WERI-Rb-1 (cell line): ENCODE results near the gene LOXL3.

Experiments
- DNase-seq: peaks from one replicate; pipeline ENCODE4 v3.0.0-alpha.2; 2020
- H3K27ac ChIP-seq: fragments of 250-450 bp; sonication (Bioruptor Pico); 2 replicates; pipeline ENCODE4 v1.5.1; 2020; ENCODE audit warnings: mild to moderate bottlenecking, moderate library complexity
- H3K27me3 ChIP-seq: fragments of 250-450 bp; sonication (Bioruptor Pico); 2 replicates; pipeline ENCODE4 v1.5.1; 2021; ENCODE audit warnings: mild to moderate bottlenecking, low read depth, moderate library complexity; ENCODE audit not compliant: insufficient read depth, severe bottlenecking
- H3K36me3 ChIP-seq: fragments of 250-450 bp; sonication (Bioruptor Pico); 2 replicates; pipeline ENCODE4 v1.5.1; 2020; ENCODE audit warnings: mild to moderate bottlenecking, moderate library complexity
- H3K4me3 ChIP-seq: 2 replicates; pipeline ENCODE4 v1.5.1; 2011; ENCODE audit warnings: low read depth, mild to moderate bottlenecking, control low read depth, low read length
- H3K9me3 ChIP-seq: fragments of 250-450 bp; sonication (Bioruptor Pico); 2 replicates; pipeline ENCODE4 v1.5.1; 2021; ENCODE audit warnings: mild to moderate bottlenecking, moderate library complexity; ENCODE audit not compliant: severe bottlenecking
- CTCF ChIP-seq: IDR thresholded peaks from 2 replicates; pipeline ENCODE4 v1.5.1; 2011; ENCODE audit warnings: low read depth, mild to moderate bottlenecking, control low read depth, inconsistent platforms, low read length

LOXL3 gene

GRCh38 chr2:74530239-74531187 lies 23.2 kb downstream of the LOXL3 start:
- Histone ChIP-seq H3K27ac (peak overlapping the region; percentile 86), H3K4me3 (peak overlapping the region; percentile 97), H3K27me3 (no peaks in the 10 kb centered on the region), H3K36me3 (peaks cover 68% of the 10 kb centered on the region), H3K9me3 (no peaks in the 10 kb centered on the region)
- no peak for TF ChIP-seq CTCF
- peak; percentile 66 for DNase-seq

GRCh38 chr2:74529357-74530238 lies 24.1 kb downstream of the LOXL3 start, which contains the start of the genes AUP1 and HTRA2:
AUP1 (minus strand) TSS chr2:74529706; CDS start chr2:74529629, 77 bp downstream.
HTRA2 (plus strand) TSS chr2:74529933; CDS start chr2:74530007, 74 bp downstream.
- no peak for TF ChIP-seq CTCF
- DNase-seq, result peak; percentile 100
- peak within 1 kb of the TSS; percentile 97 for H3K4me3 ChIP-seq
- H3K27ac ChIP-seq, result peak within 1 kb of the TSS; percentile 86
- no peaks in the 10 kb centered on the region for H3K27me3 ChIP-seq
- no peaks in the 10 kb centered on the region for H3K9me3 ChIP-seq
- H3K36me3 ChIP-seq, result peaks cover 72% of the 10 kb centered on the region

GRCh38 chr2:74528600-74529356 lies 25.0 kb downstream of the LOXL3 start:
- no peaks in the 10 kb centered on the region for H3K9me3 ChIP-seq
- peaks cover 65% of the 10 kb centered on the region for H3K36me3 ChIP-seq
- H3K27me3 ChIP-seq, result no peaks in the 10 kb centered on the region
- H3K27ac ChIP-seq, result peak overlapping the region; percentile 86
- DNase-seq, result no peak
- TF ChIP-seq CTCF, result 0 out of 2 replicates have a peak, but pooled peaks have one; percentile 23
- peak overlapping the region; percentile 97 for H3K4me3 ChIP-seq

- H3K36me3 ChIP-seq, result peaks cover 55% of the 10 kb centered on the region
- no peaks in the 10 kb centered on the region for H3K27me3 ChIP-seq
- no peak overlapping the region for H3K27ac ChIP-seq
- DNase-seq, result no peak
- no peak overlapping the region for H3K4me3 ChIP-seq
- TF ChIP-seq CTCF, result no peak
- no peaks in the 10 kb centered on the region for H3K9me3 ChIP-seq
Observed at GRCh38 chr2:74527741-74528140, 26.0 kb downstream of the LOXL3 start.

DNA sequence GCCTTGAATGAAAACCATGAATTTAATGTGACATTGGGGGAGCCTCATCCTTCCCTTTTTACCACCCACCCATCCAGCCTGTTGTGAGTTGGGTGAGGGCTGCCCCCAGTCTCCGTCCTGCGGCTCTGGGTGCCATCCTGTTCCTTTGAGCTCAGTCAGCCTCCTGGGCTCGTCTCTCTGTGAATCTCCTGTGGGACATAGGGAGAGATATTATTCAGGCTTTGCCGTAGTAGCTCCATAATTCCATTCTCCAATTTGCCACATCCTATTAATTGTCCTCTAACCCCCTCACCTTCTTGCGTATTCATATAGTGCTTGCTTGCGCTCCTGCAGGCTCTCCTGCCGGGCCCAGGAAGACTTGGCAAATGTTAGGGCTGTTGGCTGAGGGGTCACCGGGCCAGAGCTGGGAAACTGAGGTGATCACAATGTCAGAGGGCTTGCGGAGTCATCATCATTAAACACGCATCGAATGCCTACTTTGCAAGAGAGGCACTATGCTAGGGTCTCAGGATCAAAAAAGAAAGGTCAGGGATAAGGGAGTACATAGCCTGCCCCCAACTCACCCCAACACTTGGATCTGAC lies 27.0 kb downstream of the LOXL3 start:
- Histone ChIP-seq H3K36me3 (peaks cover 45% of the 10 kb centered on the region), H3K9me3 (no peaks in the 10 kb centered on the region), H3K27ac (no peak overlapping the region), H3K27me3 (no peaks in the 10 kb centered on the region), H3K4me3 (no peak overlapping the region)
- no peak for DNase-seq
- TF ChIP-seq CTCF, result no peak
